CD4-positive, alpha-beta T cell treated with Interleukin-6 at 100 ng/mL for 8 hours (primary cell): ENCODE data around the gene MIB1.
"Not testable (repeated sequence)": the region's sequence is repeated elsewhere in the genome, so short reads cannot be mapped to it uniquely, and the experiment has no call there.

ENCODE experiments used
- DNase-seq: peaks from one replicate; pipeline ENCODE4 v3.0.0-alpha.2; 2020; ENCODE audit warnings: mixed read lengths, low spot score

MIB1 gene

GRCh38 chr18:21740538-21741311 lies at the start of gene MIB1:
MIB1 (plus strand) TSS chr18:21740792; CDS start chr18:21741584, 792 bp downstream.
- peak; percentile 97 for DNase-seq

DNA sequence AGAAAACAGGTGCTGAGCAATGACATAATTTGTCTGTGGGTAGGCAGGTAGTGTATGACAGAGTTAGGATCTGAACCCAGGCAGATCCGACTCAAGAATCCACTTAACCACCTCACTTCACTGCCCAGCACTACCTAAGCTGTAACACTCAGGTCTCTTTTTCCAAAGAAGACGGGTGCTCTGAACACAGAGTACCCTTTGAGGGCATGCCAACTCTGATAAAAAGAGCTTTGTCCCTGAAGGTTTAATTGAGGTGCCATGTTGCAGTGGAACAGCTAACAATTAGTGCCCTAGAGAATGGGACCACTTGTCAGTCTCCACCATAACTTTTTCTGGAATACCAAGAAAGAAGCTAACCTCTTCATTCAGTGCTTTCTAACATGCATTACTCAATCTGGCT lies 47.3 kb upstream of the MIB1 start:
- no peak for DNase-seq

GRCh38 chr18:21700528-21701075 lies 40.0 kb upstream of the MIB1 start:
- DNase-seq: no peak

DNA sequence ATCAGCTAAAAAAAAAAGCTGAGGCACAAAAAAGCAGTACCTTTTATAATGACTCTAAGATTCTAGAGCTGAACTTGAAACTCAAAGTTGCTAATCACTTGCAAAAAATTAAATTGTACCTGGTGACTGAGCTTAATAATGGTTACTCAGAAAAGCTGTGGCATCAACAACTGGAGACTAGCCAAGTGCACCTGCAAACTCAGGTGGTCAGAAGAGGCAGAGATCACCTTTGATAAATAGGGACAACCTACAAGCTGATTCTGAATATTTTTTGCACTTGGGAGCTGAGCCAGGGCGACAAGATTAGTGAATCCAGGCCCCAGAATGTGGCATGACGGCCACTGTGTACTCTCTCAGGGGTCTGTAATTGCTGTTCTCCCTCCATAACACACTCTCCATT lies 39.0 kb upstream of the MIB1 start:
- DNase-seq: no peak

GRCh38 chr18:21702602-21703001 lies 38.0 kb upstream of the MIB1 start:
- no peak for DNase-seq

GRCh38 chr18:21703241-21703820 lies 37.3 kb upstream of the MIB1 start:
- peak; percentile 12 for DNase-seq

- DNase-seq: peak; percentile 89
Observed at GRCh38 chr18:21704603-21705364, 35.8 kb upstream of the MIB1 start, which contains the start of gene ABHD3. ABHD3 (minus strand) TSS chr18:21704774; CDS start chr18:21704665, 109 bp downstream.

- no peak for DNase-seq
Observed at GRCh38 chr18:21706386-21706865, 34.2 kb upstream of the MIB1 start.

- DNase-seq: not testable (repeated sequence)
Observed at GRCh38 chr18:21707130-21707529, 33.5 kb upstream of the MIB1 start.

DNA sequence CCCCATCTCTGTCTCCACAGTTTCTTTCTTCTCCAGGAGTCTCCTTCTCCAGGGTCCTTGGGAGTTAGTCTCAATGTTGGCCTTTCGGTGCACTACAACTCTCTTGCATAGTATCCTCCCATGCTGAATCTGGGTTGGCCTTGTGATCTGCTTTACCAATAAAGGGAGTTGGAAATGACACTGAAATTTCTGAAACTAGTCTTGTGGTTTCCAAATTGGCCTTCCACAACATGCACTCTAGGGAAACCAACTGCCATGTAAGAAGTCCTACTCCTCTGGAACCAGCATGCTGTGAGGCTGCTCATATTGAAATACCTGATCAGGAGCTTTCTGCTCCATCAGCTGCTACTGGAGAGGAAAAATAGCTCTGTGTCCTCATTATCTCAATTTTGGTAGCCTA lies 26.1 kb upstream of the MIB1 start:
- no peak for DNase-seq

GRCh38 chr18:21722687-21723086 lies 17.9 kb upstream of the MIB1 start:
- no peak for DNase-seq

GRCh38 chr18:21725201-21725600 lies 15.4 kb upstream of the MIB1 start:
- DNase-seq: no peak

DNA sequence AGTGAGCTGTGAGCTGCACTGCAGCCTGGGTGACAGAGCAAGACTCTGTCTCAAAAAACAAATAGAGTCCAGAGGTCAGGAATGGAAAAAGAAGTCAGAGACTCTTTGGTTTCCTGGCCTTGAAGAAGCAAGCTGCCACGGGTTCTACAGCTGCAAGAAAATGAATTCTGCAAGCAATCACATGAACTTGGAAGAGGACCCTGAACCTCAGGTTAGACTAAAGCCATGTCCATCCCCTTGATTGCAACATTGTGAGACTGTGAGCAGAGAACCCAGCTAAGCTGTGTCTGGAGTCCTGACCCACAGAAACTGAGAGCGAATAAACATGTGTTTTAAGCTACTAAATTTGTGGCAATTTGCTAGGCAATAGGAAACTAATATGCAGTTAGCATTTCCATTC lies 12.9 kb upstream of the MIB1 start:
- DNase-seq: no peak

DNA sequence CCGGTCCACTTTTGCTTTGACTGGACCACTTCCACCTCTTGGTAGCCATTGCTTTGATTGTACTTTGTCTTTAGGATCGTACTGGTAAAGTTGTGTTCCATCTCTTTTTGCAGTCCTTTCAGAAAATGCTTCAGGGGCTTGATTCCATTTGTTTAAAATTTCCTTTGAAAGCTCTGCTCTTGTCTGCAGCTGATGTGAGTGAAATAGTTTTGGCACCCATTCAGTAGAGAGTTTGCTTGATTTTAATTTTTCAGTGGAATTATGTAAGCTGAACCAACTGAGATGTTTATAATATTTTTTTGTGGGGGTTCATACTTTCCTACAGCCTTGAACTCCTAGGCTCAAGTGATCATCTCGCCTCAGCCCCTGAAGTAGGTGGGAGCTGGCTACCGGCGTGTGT lies 7.6 kb upstream of the MIB1 start:
- DNase-seq: no peak

GRCh38 chr18:21735452-21736015 lies 5.1 kb upstream of the MIB1 start:
- DNase-seq: peak; percentile 65

DNA sequence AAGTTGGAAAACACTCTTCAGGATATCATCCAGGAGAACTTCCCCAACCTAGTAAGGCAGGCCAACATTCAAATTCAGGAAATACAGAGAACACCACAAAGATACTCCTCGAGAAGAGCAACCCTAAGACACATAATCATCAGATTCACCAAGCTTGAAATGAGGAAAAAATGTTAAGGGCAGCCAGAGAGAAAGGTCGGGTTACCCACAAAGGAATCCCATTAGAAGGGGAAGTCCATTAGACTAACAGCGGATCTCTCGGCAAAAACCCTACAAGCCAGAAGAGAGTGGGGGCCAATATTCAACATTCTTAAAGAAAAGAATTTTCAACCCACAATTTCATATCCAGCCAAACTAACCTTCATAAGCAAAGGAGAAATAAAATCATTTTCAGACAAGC lies 3.7 kb upstream of the MIB1 start:
- DNase-seq: not testable (repeated sequence)

GRCh38 chr18:21739604-21740537 lies 721 bp upstream of the MIB1 start:
- no peak for DNase-seq

- DNase-seq: no peak
Observed at GRCh38 chr18:21741312-21741561, 645 bp downstream of the MIB1 start.

DNA sequence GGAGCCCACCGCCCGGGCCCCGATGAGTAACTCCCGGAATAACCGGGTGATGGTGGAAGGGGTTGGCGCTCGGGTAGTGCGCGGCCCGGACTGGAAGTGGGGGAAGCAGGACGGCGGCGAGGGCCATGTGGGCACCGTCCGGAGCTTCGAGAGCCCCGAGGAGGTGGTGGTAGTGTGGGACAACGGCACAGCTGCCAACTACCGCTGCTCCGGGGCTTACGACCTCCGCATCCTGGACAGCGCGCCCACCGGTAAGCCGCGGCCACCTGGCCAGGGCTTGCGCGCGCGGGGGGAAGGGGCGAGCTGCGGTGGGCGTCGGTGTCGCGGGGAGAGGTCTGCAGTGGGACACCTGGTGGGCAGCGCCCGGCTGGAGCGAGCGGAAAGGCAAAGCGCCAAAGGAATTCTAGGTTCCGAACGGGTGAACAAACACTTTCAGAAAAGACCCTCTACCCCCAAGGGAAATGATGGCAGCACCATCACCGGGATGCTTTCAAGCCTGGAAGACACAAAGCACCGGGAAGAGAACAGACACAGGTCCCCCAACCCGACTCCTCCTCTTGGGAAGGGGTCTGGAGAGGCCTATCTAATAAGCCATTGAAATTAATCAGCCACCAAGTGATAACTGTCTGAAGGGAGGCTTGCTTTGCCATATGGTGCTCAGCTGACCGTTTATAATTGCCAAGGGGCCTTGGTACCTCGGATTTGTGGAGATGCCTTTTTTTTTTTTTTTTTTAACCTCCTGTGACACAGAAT lies 1.1 kb downstream of the MIB1 start:
- DNase-seq: peak; percentile 5

- DNase-seq: no peak
Observed at GRCh38 chr18:21742315-21742687, 1.7 kb downstream of the MIB1 start.
